K562 (cell line): Measurements from ENCODE around the gene TMEM86A. TPM values are rescaled to one million over a fixed set of nuclear protein-coding genes. Genes with fewer than 3 reads are reported as not detected.

Source experiments
- JUND ChIP-seq, 2 experiments: IDR thresholded peaks; 2 replicates in 1 of 2; 3 replicates in 1 of 2; pipeline ENCODE4 v1.6.1; 2011; ENCODE audit warnings: borderline replicate concordance in 2 of 2, low read depth in 2 of 2, low read length in 2 of 2, improper control_type of control experiment in 1 of 2, missing biosample characterization in 1 of 2, missing genetic modification characterization in 1 of 2, missing genetic modification reagents in 1 of 2
- RBM14 ChIP-seq: fragments of 200-400 bp; formaldehyde crosslinking; IDR thresholded peaks from 2 replicates; pipeline ENCODE4 v1.6.1; 2018; ENCODE audit warnings: low read depth, mild to moderate bottlenecking, low read length, moderate library complexity, borderline replicate concordance; ENCODE audit not compliant: insufficient read depth
- STAG1 ChIP-seq: sonication (generic); formaldehyde crosslinking; IDR thresholded peaks from 2 replicates; pipeline ENCODE4 v1.5.0; 2020; ENCODE audit warnings: missing genetic modification reagents, borderline replicate concordance
- TAF15 ChIP-seq: fragments of 200-400 bp; formaldehyde crosslinking; IDR thresholded peaks from 2 replicates; pipeline ENCODE4 v1.6.1; 2017; ENCODE audit warnings: mild to moderate bottlenecking, low read depth, low read length, moderate library complexity
- ZNF3 ChIP-seq: fragments of 250-450 bp; sonication (Bioruptor Pico); IDR thresholded peaks from 2 replicates; pipeline ENCODE4 v1.5.0; 2021; ENCODE audit warnings: mild to moderate bottlenecking, moderate library complexity
- polyA plus RNA-seq, 8 experiments: library from polyadenylated mRNA; depleted of rRNA in 4 of 8; stranded (reverse) in 5 of 8; unstranded in 3 of 8; fragments of >200 nt; fragmentation: Nextera tagmentation in 2 of 8; fragmentation: Illumina TruSeq in 1 of 8; extraction: Ambion mirVana in 2 of 8; extraction: Trizol in 1 of 8; gene quantifications; 2 replicates each; pipeline versions ENCODE4 v1.2.1 to v1.2.3, GENCODE V29; 2011 to 2014; ENCODE audit warnings: inconsistent platforms in 1 of 8, missing spikeins in 1 of 8
- total RNA-seq, 7 experiments: library from RNA; depleted of rRNA in 6 of 7; stranded (reverse); fragments of >200 nt in 6 of 7; fragmentation: Illumina TruSeq in 2 of 7; extraction: Trizol in 2 of 7; gene quantifications; 2 replicates each; pipeline versions ENCODE4 v1.2.1 to v1.2.3, GENCODE V29; 2011 to 2021; ENCODE audit warnings: low replicate concordance in 1 of 7
- TF ChIP-seq, protein P1 (sequence below): fragments of 450-650 bp; IDR thresholded peaks from 2 replicates; pipeline ENCODE4 v1.6.1; 2016; ENCODE audit warnings: mild to moderate bottlenecking, moderate library complexity

TMEM86A gene
- total and polyA plus RNA-seq, 9 of the 15 experiments (the other 6 are each of a cell fraction or from before 2014, with no cell fraction given): 0.22 to 1.3 (median 0.40) TPM; not detected in 2

DNA sequence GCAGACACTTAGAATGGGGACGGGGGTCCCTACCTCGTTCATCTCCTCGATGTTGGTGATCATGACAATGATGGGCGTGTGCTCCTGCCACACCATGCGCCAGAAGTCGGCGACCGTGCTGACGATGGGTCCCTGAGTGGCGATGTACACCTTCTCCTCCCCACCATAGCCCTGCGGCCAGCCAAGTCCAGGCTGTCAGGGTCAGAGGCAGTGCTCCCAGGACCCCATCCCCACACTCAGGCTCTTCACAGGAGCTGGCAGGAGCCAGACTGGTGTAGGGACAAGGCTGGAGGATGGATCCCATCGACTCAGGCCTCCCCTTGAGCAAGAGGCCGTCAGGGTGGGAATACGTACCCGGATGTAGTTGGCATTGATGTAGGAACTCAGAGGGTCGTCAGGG lies 34.6 kb downstream of the TMEM86A start (continued):
- TF ChIP-seq, protein P1, sequence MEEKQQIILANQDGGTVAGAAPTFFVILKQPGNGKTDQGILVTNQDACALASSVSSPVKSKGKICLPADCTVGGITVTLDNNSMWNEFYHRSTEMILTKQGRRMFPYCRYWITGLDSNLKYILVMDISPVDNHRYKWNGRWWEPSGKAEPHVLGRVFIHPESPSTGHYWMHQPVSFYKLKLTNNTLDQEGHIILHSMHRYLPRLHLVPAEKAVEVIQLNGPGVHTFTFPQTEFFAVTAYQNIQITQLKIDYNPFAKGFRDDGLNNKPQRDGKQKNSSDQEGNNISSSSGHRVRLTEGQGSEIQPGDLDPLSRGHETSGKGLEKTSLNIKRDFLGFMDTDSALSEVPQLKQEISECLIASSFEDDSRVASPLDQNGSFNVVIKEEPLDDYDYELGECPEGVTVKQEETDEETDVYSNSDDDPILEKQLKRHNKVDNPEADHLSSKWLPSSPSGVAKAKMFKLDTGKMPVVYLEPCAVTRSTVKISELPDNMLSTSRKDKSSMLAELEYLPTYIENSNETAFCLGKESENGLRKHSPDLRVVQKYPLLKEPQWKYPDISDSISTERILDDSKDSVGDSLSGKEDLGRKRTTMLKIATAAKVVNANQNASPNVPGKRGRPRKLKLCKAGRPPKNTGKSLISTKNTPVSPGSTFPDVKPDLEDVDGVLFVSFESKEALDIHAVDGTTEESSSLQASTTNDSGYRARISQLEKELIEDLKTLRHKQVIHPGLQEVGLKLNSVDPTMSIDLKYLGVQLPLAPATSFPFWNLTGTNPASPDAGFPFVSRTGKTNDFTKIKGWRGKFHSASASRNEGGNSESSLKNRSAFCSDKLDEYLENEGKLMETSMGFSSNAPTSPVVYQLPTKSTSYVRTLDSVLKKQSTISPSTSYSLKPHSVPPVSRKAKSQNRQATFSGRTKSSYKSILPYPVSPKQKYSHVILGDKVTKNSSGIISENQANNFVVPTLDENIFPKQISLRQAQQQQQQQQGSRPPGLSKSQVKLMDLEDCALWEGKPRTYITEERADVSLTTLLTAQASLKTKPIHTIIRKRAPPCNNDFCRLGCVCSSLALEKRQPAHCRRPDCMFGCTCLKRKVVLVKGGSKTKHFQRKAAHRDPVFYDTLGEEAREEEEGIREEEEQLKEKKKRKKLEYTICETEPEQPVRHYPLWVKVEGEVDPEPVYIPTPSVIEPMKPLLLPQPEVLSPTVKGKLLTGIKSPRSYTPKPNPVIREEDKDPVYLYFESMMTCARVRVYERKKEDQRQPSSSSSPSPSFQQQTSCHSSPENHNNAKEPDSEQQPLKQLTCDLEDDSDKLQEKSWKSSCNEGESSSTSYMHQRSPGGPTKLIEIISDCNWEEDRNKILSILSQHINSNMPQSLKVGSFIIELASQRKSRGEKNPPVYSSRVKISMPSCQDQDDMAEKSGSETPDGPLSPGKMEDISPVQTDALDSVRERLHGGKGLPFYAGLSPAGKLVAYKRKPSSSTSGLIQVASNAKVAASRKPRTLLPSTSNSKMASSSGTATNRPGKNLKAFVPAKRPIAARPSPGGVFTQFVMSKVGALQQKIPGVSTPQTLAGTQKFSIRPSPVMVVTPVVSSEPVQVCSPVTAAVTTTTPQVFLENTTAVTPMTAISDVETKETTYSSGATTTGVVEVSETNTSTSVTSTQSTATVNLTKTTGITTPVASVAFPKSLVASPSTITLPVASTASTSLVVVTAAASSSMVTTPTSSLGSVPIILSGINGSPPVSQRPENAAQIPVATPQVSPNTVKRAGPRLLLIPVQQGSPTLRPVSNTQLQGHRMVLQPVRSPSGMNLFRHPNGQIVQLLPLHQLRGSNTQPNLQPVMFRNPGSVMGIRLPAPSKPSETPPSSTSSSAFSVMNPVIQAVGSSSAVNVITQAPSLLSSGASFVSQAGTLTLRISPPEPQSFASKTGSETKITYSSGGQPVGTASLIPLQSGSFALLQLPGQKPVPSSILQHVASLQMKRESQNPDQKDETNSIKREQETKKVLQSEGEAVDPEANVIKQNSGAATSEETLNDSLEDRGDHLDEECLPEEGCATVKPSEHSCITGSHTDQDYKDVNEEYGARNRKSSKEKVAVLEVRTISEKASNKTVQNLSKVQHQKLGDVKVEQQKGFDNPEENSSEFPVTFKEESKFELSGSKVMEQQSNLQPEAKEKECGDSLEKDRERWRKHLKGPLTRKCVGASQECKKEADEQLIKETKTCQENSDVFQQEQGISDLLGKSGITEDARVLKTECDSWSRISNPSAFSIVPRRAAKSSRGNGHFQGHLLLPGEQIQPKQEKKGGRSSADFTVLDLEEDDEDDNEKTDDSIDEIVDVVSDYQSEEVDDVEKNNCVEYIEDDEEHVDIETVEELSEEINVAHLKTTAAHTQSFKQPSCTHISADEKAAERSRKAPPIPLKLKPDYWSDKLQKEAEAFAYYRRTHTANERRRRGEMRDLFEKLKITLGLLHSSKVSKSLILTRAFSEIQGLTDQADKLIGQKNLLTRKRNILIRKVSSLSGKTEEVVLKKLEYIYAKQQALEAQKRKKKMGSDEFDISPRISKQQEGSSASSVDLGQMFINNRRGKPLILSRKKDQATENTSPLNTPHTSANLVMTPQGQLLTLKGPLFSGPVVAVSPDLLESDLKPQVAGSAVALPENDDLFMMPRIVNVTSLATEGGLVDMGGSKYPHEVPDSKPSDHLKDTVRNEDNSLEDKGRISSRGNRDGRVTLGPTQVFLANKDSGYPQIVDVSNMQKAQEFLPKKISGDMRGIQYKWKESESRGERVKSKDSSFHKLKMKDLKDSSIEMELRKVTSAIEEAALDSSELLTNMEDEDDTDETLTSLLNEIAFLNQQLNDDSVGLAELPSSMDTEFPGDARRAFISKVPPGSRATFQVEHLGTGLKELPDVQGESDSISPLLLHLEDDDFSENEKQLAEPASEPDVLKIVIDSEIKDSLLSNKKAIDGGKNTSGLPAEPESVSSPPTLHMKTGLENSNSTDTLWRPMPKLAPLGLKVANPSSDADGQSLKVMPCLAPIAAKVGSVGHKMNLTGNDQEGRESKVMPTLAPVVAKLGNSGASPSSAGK: no peak
- TF ChIP-seq JUND (IDR thresholded peaks at IDR 0.05; ENCODE audit: borderline replicate concordance, low read depth, low read length) (no peak), JUND (tag; IDR thresholded peaks at IDR 0.05; ENCODE audit: borderline replicate concordance, low read depth, low read length) (no peak), STAG1 (CRISPR knock-in tag) (no peak), RBM14 (no peak), TAF15 (no peak), ZNF3 (no peak)
- TF ChIP-seq, all 486 proteins: peak for 0
